ENCODE measurements around the gene PHF3.

DNA sequence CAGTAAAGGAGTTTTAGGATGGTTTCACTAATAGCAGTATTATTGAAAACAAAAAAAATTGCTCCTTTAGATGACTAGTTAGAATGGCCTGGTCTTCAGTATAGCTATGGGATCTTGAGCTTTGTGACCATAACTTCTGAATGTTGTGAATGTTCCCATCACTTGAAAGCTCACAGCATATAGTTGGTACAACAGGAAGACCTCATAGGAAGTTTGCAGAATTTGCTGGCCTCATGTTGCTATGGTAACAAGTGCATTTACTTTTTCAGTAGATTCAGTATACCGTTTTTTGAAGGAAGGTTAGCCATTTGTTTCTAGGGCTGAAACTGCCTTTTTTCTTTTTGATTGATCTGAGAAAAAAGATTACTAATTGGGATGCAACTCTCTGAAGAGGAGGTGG is 8.3 kb downstream of the PHF3 start:
- TF ChIP-seq, protein P1, sequence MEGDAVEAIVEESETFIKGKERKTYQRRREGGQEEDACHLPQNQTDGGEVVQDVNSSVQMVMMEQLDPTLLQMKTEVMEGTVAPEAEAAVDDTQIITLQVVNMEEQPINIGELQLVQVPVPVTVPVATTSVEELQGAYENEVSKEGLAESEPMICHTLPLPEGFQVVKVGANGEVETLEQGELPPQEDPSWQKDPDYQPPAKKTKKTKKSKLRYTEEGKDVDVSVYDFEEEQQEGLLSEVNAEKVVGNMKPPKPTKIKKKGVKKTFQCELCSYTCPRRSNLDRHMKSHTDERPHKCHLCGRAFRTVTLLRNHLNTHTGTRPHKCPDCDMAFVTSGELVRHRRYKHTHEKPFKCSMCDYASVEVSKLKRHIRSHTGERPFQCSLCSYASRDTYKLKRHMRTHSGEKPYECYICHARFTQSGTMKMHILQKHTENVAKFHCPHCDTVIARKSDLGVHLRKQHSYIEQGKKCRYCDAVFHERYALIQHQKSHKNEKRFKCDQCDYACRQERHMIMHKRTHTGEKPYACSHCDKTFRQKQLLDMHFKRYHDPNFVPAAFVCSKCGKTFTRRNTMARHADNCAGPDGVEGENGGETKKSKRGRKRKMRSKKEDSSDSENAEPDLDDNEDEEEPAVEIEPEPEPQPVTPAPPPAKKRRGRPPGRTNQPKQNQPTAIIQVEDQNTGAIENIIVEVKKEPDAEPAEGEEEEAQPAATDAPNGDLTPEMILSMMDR (IDR thresholded peaks at IDR 0.05; ENCODE audit: low read length), result no peak
- TF ChIP-seq EZH2 (IDR thresholded peaks at IDR 0.05; ENCODE audit: borderline replicate concordance, low read length), result no peak
